Measurements from ENCODE around the gene C2CD4A. TPM values are rescaled to one million over a fixed set of nuclear protein-coding genes. Genes with fewer than 3 reads are reported as not detected.

The C2CD4A gene
- total RNA-seq, 1 experiment from 2014 or later: not detected

GRCh38 chr15:62059816-62060112, 7.0 kb upstream of the C2CD4A start (continued):
- TF ChIP-seq TCF7L2 (IDR thresholded peaks at IDR 0.05; ENCODE audit: borderline replicate concordance, extremely low read depth, insufficient read depth, insufficient read length) (no peak), EZH2phosphoT487 (IDR thresholded peaks at IDR 0.05; ENCODE audit: borderline replicate concordance) (no peak), POLR2AphosphoS5 (IDR thresholded peaks at IDR 0.05; ENCODE audit: low read depth, low read length) (no peak), YY1 (IDR thresholded peaks at IDR 0.05; ENCODE audit: extremely low read depth, insufficient replicate concordance, low read depth, low read length) (no peak)

- no TSS peak for BruUV-seq (replicated peaks)
- peak; percentile 84 for DNase-seq (ENCODE audit: low read depth, low spot score)
- peak within 1 kb of the TSS; percentile 62 for H3K27ac ChIP-seq (ENCODE audit: low read depth, low read length)
- peak within 1 kb of the TSS; percentile 40 for H2AFZ ChIP-seq (ENCODE audit: low read depth, low read length, poor library complexity, severe bottlenecking)
- intact Hi-C loops (cut with micrococcal nuclease): no loop called here
- H4K20me1 ChIP-seq (ENCODE audit: insufficient read depth): no peaks in the 10 kb centered on the region
- peak within 1 kb of the TSS; percentile 69 to 91 for H3K4me3 ChIP-seq (replicated peaks in 1 of 2; ENCODE audit: low read depth in 1 of 2, low read length in 2 of 2)
- H3K9me3 ChIP-seq (ENCODE audit: control insufficient read depth in 1 of 2, insufficient read depth in 1 of 2, low read depth in 1 of 2, low read length in 2 of 2): no peaks in the 10 kb centered on the region
- no peaks in the 10 kb centered on the region for H3K9me2 ChIP-seq (ENCODE audit: insufficient read depth)
- H3K4me2 ChIP-seq (ENCODE audit: low read length): peak within 1 kb of the TSS; percentile 93
- no peaks in the 10 kb centered on the region for H3K36me3 ChIP-seq (ENCODE audit: control insufficient read depth in 1 of 2, insufficient read depth in 2 of 2, low read length in 2 of 2)
- no peaks in the 10 kb centered on the region for H3K79me2 ChIP-seq (ENCODE audit: insufficient read depth, low read length)
- peak; percentile 93 for ATAC-seq
- peak within 1 kb of the TSS; percentile 72 for H3K9ac ChIP-seq (ENCODE audit: low read length)
- CTCF ChIA-PET: interaction anchor here (0.6 to 1.9 kb wide), 14 partner anchors 9 to 226 kb away, joined by 3 to 10 read pairs (median 4); no protein-coding TSS in a partner anchor
- H3K4me1 ChIP-seq (ENCODE audit: control insufficient read depth in 1 of 2, insufficient read depth in 2 of 2, low read length in 2 of 2): peaks cover 3 to 19% of the 10 kb centered on the region in 2 experiments; a peak in 3 of 4 replicates
- no peaks in the 10 kb centered on the region for H3K27me3 ChIP-seq (ENCODE audit: insufficient read depth, low read length)
- POLR2A ChIA-PET: interaction anchor here (1.0 to 1.1 kb wide), 2 partner anchors 8 to 65 kb away, joined by 3 read pairs; no protein-coding TSS in a partner anchor
- RAD21 ChIA-PET (ENCODE audit: low non-redundant PET in 1 of 2, low total read pairs in 2 of 2, uncharacterized antibody in 2 of 2, unreplicated experiment in 2 of 2): no interaction called here
- TF ChIP-seq ZFX (IDR thresholded peaks at IDR 0.05) (peak; percentile 85), ATF3 (IDR thresholded peaks at IDR 0.05) (no peak), SP1 (IDR thresholded peaks at IDR 0.05; ENCODE audit: low read depth) (peak; percentile 43; the same call in 1 of the 2 replicates), CBX3 (IDR thresholded peaks at IDR 0.05; ENCODE audit: low read depth) (peak; percentile 60), CTCF (IDR thresholded peaks at IDR 0.05 in 2 of 3, conservative IDR thresholded peaks at IDR 0.05 in 1 of 3; ENCODE audit: borderline replicate concordance in 1 of 3, insufficient read depth in 1 of 3, low read depth in 2 of 3, low read length in 2 of 3) (peak in 2 of 3 experiments; percentile 68 to 71; a peak in 4 of 6 replicates), CEBPB (IDR thresholded peaks at IDR 0.05; ENCODE audit: low read depth) (no peak), EGR1 (IDR thresholded peaks at IDR 0.05; ENCODE audit: low read depth) (peak; percentile 83), POLR2A (IDR thresholded peaks at IDR 0.05; ENCODE audit: borderline replicate concordance, extremely low read depth, insufficient read depth, insufficient read length) (peak; percentile 14), TCF7L2 (IDR thresholded peaks at IDR 0.05; ENCODE audit: borderline replicate concordance, extremely low read depth, insufficient read depth, insufficient read length) (peak; percentile 99), SRF (IDR thresholded peaks at IDR 0.05; ENCODE audit: low read depth) (no peak), RAD21 (IDR thresholded peaks at IDR 0.05; ENCODE audit: low read depth) (no peak), YY1 (IDR thresholded peaks at IDR 0.05; ENCODE audit: extremely low read depth, insufficient replicate concordance, low read depth, low read length) (peak; percentile 17), MAX (IDR thresholded peaks at IDR 0.05) (peak; percentile 60), POLR2AphosphoS5 (IDR thresholded peaks at IDR 0.05; ENCODE audit: low read depth, low read length) (peak; percentile 50; the same call in 1 of the 2 replicates), SIN3A (IDR thresholded peaks at IDR 0.05; ENCODE audit: low read depth) (peak; percentile 62)
Observed at GRCh38 chr15:62060113-62060895, 6.5 kb upstream of the C2CD4A start, which contains the start of gene VPS13C. Gene VPS13C (minus strand): TSS chr15:62060447. CDS start chr15:62060374, 73 bp downstream.
